GM19324 (cell line): Measurements from ENCODE around the gene KLF15.
"Not testable (repeated sequence)": the region's sequence is repeated elsewhere in the genome, so short reads cannot be mapped to it uniquely, and the experiment has no call there.

Experiments
- ATAC-seq: cut with Tn5 transposase; IDR thresholded peaks from one replicate; pipeline ENCODE4 v1.9.1; 2021; ENCODE audit warnings: mild to moderate bottlenecking, moderate library complexity; ENCODE audit not compliant: unreplicated experiment, low FRiP score

Gene KLF15

DNA sequence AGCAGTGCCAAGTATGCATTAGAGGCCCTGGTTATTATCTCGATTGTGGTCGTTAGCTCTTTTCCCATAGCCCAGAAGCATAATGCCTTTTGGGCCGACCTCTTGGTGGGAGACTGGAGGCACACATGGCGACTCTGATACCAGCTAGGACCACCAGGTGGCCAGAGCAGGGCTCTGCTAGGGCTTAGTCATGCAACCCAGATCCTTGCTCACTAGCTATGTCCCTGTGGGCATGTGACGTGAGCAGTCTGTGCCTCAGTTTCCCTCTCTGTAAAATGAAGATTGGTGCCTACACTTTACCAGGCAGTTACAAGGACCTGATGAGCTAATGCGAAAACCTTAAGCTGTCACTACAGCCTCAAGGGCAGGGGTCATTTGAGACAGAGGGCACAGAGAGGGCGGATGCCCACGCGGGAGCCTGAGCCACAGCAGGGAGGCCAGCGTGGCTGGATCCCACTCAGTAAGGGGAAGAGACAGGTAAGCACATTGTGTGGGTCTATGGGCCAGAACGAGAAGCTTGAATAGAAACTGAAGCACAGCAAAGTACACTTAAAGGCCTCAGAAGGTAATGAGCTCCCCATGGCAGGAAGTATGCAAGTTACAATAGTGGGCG, 8.8 kb downstream of the KLF15 start:
- ATAC-seq: no peak

DNA sequence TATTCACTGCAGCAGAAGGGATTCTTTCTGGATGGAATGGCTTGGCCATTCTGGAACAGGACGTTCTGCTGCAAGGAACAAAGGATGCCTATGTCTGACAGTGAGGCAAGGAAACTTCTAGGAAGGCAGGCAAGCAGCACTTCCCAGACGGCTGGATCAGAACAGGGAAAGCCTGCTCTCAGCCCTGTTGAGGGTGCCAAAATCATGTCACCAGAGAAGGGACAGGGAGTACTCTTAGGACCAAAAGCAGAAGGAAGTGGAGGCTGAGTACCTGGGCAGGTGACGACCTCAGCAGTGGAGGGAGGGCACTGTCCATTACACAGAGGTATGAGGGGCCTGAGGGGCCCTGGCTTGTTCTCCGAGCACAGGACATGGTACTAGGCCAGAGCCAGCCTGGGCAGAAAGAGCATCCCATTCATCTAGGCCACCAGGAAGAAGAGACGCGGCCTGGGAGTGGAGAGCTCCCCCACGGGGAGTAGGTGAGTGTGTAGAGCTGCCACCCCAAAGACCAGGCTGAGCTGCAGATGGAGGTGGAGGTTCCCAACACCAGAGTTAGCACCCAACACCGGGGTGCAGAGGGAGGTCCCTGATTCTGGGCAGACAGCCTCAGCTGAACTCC, 9.6 kb downstream of the KLF15 start:
- no peak for ATAC-seq

DNA sequence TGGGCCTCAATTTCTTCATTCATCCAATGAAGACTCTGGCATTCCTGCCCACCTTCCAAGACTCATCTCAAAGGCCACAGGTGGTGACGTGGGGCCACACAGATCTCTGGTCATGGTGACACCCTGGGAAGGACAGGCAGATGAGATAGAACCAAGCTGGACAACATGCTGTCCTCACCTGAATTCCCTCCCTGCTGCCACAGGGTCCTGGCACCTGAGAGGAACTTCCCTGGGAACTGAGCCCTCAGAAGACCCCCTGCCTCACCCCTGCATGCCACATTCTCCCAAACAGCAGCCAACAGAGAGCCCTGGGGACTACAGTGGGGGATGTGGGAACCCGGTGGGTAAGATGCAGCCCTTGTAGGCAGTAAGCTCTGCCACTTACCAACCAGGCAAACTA, 10.7 kb downstream of the KLF15 start:
- ATAC-seq: no peak

DNA sequence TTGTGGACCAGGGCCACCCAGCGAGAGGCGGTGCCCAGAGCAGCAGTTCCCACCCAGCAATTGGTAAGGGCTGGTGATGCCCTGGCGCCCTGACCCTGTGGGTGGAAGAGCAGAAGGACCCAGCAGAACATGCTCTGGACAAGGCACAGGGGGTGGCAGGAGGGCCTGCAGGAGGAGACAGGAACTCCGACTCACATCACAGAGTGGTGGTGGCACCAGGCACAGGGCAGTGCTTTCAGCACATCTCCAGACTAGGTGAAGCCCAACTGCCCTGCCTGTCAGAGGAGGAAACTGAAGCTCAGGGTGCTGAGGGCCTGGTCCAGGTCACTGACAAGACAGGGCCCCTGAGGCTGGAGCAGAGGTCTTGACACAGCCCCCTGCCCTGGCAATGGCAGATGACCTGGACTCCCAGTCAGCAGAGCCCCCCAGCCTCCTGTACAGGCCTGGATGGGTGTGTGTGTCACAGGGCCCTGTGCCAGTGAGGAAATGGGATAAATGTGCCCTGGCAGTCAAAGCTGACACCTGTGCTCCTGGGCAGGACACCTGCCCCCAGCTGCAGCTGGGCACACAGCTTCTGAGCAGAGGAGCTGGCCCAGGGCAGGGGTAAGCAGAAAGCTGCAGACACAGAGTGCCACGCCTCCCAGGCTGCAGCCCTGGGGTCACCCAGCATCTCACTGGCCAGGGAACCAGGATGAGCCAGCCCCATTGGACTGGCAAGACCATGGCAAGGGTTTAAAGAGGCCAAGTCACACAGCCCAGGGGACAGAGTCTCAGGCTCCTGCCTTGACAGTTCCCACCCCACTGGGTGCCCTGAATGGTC, 11.4 kb downstream of the KLF15 start:
- ATAC-seq: no peak

DNA sequence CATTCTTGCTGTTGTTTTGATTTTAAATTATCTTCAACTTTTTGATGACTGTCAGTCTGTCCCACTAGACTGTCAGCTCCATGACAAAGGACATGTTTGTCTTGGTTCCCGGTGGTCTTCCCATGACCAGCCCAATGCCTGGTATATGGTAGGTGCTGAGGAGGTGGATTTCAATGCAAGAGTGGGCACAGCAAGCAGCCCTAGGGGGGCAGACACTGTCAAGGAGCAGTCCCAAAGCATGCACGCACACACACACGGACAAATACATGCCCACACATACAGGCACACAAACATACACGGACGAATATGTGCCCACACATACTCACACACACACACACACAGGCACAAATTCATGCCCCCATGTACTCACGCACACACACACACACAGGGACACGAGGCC, 12.0 kb downstream of the KLF15 start:
- no peak for ATAC-seq

DNA sequence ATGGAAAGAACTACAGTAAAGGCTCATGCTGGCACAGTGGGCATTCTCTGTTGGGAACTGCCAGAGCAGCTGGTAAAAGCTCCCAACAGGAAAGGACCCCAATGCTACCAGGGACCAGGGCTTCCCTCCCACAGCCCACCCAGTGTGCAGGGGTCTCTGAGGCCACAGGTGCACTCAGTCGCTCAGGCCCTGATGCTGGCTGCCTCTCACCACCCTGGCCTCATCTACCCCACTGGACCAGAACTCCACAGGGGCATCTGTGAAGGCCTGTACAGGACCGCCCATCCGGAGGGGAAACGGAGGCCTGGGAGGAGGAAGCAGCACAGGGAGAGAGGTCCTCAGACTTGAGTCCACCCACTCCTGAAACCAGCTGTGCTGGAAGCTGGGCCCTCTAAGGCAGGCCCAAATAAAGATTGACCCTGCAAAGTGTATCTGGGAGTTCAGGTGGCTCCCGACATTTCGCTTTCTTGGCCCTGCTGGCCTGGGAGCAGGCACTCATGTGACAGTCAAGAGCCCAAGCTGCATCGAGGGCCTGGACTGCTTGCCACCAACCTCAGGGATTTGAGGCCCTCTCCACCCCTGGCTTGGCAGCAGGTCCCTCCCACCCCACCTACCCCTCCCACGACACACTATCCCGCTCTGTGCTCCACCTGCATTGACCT, 12.7 kb downstream of the KLF15 start:
- ATAC-seq: no peak

DNA sequence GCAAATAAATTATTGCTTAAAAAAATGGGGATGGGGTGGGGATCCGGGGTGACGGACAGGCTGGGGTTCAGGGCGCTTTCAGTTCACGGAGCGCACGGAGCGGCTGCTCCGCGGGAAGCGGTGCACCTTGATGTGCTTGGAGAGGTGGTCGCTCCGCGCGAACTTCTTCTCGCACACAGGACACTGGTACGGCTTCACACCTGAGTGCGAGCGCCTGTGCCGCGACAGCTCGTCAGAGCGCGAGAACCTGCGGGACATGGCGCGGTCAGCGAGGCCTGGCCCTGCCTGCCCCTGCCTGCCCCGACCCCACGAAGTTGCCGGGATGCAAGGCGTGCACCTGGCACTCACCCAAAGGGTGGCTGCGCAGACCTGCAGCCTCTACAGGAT, 13.6 kb downstream of the KLF15 start:
- no peak for ATAC-seq

DNA sequence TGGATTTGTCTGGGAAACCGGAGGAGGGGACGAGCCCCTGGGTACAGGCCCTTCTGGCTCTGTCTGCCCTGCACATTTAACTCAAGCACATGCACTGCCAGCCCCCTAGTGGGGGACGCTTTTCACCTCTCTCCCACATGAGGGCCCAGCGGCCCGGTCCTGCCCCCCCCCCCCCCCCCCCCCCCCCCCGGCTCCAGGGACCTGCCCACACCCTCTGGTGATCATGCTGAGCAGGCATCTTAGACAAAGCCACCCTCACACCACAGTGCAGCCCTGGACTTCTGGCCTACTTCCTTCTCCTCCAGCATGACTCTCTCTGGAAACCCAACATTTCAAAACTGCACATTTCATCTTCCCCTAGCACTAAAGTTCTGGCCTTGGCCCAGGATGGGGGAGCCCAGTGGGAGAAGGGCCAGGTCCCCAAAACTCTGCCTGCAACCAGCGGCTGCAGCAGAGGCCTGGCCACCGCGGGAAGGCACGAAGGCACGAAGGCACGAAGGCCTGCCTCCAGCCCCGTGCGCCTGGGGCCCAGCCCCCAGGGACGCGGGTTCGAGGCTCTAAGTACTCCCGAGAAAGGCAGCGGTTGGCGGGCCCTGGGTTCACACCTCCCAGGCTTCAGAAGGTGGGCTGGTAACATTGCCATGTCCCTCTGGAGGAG, 14.1 kb downstream of the KLF15 start:
- ATAC-seq: no peak

DNA sequence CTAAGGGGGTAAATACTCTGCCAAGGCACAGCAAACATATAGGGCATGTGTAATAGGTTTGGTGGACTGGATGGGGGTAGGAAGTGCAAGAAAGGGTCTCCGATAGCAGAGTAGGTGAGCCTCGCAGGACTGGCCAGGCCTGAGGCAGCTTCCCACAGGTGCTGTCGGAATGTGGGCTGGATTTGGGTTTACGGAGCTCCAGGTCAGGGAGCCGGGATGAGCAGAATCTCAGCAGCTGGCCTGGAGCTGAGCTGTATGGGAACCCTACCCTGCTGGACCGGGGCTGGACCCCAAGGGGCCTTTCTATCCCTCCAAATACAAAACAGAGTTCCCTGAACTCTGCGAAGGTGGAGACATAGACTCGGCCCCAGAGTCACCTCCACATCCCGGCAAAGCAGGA, 15.0 kb downstream of the KLF15 start:
- ATAC-seq: no peak

DNA sequence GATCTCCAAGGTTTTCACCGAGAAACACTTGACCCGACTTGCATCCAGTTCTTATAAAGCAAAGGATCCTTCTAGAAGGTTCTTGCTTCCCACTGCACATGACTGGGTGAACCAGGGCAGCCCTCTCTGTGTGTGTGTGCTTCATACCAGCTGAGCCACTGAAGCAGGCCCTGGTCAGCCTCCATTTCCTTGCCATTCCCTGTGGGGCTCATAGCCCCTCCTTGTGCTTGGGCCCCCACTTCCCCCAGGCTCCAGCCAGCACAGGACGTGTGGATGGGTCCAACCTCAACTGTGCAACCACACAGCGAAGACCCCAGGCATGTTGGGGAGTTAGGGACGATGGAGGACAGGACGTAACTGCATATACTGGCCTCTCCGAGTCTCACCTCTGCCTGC, 15.5 kb downstream of the KLF15 start:
- no peak for ATAC-seq

DNA sequence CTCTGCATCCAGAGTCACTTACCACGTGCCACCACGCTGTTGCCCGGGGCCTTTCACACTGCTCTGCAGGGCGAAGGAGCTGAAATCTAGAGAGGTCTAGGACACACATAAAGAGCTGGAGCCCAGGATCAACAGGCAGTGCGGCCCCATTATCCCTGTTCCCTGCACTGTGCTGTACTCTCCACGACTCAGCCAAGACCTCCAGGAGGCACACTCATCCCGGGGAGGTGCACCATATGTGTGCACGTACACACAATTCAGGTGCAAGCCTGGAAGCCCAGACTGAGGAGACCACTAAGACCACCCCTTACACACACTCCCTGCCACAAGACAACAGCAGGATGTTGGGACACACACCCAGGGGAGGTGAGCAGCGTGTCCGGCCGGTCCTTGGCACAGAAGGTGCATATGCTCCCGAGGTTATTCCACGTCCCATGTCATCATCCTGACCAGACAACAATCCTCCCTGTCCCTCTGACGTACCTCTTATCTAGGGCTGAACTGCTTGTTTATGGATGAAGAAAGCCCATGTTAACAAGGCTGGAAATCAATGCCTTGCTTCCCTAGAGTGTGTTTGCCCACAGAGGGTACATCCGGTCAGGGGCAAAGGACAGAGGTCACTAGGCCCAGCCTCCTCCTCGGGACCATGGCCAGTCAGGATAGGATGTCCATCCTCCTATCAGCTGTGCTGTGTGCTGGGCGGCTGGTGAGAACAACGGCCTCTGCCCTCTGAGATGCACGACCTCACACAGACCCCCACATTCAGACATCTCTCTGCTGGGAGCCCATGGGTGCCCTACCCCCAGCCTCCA, 16.1 kb downstream of the KLF15 start:
- no peak for ATAC-seq

DNA sequence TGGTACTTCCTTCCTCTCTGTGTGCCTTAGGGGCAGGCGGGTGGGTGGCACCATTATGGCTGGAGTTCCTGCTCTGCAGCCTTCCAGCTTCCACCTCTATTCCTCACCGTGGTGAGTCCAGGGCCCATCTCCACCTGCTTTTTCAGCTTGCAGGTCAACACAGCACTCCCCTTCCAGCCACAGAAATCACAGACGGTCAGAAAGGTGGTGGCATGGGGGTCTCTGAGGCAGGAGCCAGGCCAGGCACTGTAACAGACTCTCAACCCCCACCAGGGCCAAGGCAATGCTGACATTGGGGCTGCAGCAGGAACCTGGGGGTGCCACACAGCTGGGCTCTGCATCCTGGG, 16.6 kb downstream of the KLF15 start:
- no peak for ATAC-seq

DNA sequence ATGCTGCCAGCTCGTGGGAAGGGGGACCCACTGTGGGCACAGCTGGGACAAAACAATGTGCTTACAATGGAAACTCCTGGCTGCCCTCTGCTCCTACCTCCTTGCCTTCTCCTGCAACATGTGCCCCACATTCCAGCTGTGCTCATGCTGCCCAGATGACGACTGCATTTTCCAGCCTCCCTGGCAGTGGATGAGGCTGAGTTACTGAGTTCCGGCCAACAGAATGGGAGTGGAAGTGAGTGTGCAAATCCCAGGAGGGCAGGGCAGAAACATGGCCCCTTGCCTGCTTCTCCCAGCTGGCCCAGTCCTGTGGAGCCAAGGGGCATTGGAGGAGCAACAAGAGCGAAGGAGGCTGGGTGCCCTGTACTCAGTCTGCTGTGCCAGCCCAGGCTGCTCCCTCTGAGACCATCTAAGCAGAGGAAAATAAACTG, 17.1 kb downstream of the KLF15 start:
- no peak for ATAC-seq

DNA sequence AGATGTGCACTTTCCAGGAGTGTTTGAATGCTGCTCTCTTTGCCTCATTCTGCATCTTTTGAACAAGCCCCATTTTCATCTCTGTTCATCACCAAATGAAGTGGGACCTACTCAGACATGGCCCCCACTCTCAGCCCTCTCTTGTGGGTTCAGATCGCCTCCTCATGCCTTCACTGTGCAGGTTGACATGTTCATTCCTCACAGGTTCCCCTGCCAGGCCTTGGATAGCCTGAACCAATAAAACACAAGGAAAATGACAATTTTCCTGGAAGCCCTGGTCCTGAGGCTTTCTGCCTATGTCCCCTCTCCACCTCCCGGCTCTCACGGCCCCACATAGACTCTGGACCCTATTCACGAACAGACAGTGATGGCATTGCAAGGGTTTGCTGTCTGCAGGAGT, 17.7 kb downstream of the KLF15 start:
- ATAC-seq: no peak

DNA sequence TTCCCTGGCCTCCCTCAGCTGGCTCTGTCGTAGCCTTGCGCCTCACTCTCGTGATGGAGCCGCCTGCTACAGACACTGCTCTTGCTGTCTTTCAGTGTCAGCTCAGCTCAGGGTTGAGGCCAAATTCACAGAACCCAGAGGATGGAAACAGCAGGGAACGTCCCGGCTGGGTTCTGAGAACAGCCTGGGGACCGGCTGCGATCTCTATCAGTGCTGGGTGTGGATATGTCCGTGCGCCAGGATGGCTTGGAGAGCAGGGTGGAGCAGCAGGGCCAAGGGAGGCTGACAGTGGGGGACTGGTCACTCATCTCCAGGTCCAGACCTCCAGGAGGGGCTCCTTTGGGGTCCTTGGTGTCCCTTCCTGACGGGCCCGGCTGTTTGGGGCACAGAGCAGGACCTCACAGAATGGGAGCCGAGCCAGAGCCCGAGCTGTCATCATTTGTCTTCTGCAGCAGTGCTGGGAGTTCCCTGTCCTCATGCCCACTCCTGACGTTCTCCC, 18.4 kb downstream of the KLF15 start:
- ATAC-seq: no peak

DNA sequence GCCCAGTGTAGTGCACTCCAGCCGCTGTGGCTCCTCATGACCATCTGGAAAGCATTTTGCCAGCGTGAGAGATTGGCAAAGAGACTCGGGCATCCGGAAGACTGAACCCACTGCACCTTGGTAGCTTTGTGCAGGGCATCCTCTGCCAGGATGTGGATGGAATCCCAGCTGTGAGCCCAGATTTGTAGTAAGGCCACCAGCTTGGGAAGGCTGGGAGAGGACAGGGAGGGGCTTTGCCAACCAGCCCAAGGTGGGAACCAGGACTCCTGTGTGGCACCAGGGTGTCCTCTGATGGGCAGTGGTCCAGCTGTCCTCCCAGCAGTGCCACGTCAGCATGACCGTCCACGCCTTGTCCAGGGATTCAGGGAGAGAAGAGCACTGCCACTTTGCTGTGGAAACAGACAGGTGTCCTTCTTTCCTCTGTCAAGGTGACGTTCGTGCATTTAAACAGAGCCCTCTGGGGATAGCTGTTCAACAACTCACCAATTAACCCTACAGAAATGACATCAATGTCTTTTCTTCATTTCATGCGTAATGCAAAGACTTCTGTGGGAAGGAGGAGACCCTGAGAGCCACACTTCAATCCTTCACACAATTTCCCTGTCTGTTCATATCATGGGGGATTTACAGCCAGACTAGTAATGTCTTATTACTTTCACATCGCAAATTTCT, 19.1 kb downstream of the KLF15 start:
- ATAC-seq: no peak

DNA sequence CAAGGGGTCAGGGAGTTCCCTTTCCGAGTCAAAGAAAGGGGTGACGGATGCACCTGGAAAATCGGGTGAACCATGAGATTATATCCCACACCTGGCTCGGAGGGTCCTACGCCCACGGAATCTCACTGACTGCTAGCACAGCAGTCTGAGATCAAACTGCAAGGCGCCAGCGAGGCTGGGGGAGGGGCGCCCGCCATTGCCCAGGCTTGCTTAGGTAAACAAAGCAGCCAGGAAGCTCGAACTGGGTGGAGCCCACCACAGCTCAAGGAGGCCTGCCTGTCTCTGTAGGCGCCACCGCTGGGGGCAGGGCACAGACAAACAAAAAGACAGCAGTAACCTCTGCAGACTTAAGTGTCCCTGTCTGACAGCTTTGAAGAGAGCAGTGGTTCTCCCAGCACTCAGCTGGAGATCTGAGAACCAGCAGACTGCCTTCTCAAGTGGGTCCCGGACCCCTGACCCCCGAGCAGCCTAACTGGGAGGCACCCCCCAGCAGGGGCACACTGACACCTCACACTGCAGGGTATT, 25.3 kb downstream of the KLF15 start:
- ATAC-seq: not testable (repeated sequence)

DNA sequence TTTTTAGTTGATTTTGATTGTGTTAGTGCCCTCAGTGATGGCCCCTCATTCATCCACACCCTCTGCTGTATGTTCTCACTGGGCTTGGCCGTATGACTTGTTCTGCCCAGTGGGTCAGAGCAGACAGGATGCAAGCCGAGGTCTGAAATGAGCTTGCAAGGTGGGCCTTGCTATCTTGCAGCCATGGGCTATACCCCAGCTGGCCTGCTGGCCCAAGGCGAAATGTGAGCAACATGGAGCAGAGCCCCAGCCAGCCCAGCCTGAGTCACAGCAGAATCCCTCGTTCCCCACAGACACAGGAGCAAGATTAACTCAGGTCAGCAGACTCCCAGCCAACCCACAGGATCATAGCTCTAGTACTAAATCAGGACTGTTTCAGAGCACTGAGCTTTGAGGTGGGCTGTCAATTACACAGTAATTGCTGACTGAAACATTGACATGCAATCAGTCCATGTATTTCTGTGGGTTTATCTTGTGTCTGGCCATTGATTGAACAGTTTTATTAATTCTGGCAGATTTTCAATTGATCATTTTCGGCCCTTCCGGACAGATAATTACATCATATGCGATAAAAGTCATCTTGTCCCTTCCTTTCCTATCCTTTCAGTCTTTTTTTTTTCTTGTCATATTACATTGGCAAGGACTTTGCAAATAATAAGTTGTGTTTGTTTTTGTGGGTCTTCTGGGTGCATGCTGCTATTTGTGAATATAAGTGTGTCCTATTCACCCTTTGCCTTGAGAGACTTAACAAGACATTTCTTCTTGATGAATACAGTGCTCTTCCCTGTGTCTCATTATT, 27.1 kb downstream of the KLF15 start:
- no peak for ATAC-seq
